Neuronal stem cell (in vitro differentiated cells): ENCODE data around the gene NPC1L1.

Source experiments
- DNase-seq: peaks from one replicate; pipeline ENCODE4 v3.0.0-alpha.2; 2013; ENCODE audit warnings: low spot score
- H2AFZ ChIP-seq: one replicate; pipeline ENCODE4 v1.6.1; 2013; ENCODE audit warnings: mild to moderate bottlenecking, low read length, inconsistent platforms
- H2AK5ac ChIP-seq: 2 replicates; pipeline ENCODE4 v1.6.1; 2013; ENCODE audit warnings: low read depth, mild to moderate bottlenecking, inconsistent platforms, low read length, moderate library complexity, mixed read lengths
- H2BK120ac ChIP-seq: 2 replicates; pipeline ENCODE4 v1.6.1; 2013; ENCODE audit warnings: low read depth, mild to moderate bottlenecking, inconsistent platforms, low read length, moderate library complexity, mixed read lengths
- H2BK12ac ChIP-seq: one replicate; pipeline ENCODE4 v1.6.1; 2013; ENCODE audit warnings: low read length, inconsistent platforms
- H2BK15ac ChIP-seq: 2 replicates; pipeline ENCODE4 v1.6.1; 2013; ENCODE audit warnings: mild to moderate bottlenecking, low read length, inconsistent platforms, mixed read lengths
- H2BK5ac ChIP-seq: one replicate; pipeline ENCODE4 v1.6.1; 2013; ENCODE audit warnings: inconsistent platforms, mild to moderate bottlenecking, low read length, moderate library complexity
- H3K14ac ChIP-seq: one replicate; pipeline ENCODE4 v1.6.1; 2013; ENCODE audit warnings: low read length, inconsistent platforms
- H3K18ac ChIP-seq: 2 replicates; pipeline ENCODE4 v1.6.1; 2013; ENCODE audit warnings: low read length, inconsistent platforms
- H3K23ac ChIP-seq: 2 replicates; pipeline ENCODE4 v1.6.1; 2013; ENCODE audit warnings: low read depth, mild to moderate bottlenecking, mixed read lengths, low read length, inconsistent platforms; ENCODE audit not compliant: poor library complexity
- H3K27ac ChIP-seq: replicated peaks from 3 replicates; pipeline ENCODE4 v1.5.1; 2013; ENCODE audit warnings: low read length, inconsistent platforms
- H3K27me3 ChIP-seq, 3 experiments: 2 replicates each; pipeline ENCODE4 v1.6.1; 2013; ENCODE audit warnings: low read length in 3 of 3, mild to moderate bottlenecking in 2 of 3, inconsistent platforms in 1 of 3, low read depth in 1 of 3, mixed read lengths in 1 of 3, moderate library complexity in 1 of 3; ENCODE audit not compliant: control insufficient read depth in 3 of 3, insufficient read depth in 3 of 3
- H3K36me3 ChIP-seq, 2 donors: replicated peaks in 1 of 2; 2 replicates each; pipeline ENCODE4 v1.6.1; 2013; ENCODE audit warnings: low read length in 2 of 2; ENCODE audit not compliant: control insufficient read depth in 2 of 2, insufficient read depth in 2 of 2
- H3K4ac ChIP-seq: 2 replicates; pipeline ENCODE4 v1.6.1; 2013; ENCODE audit warnings: inconsistent platforms, mild to moderate bottlenecking, low read length, moderate library complexity
- H3K4me1 ChIP-seq, 2 donors: 1 replicate in 1 of 2; 2 replicates in 1 of 2; pipeline ENCODE4 v1.6.1; 2013; ENCODE audit warnings: low read length in 2 of 2, low read depth in 1 of 2; ENCODE audit not compliant: control insufficient read depth in 2 of 2, insufficient read depth in 1 of 2
- H3K4me2 ChIP-seq: one replicate; pipeline ENCODE4 v1.6.1; 2013; ENCODE audit warnings: mild to moderate bottlenecking, low read length, inconsistent platforms; ENCODE audit not compliant: insufficient read depth, poor library complexity, severe bottlenecking
- H3K4me3 ChIP-seq, 2 donors: 2 replicates each; pipeline ENCODE4 v1.5.1; 2013; ENCODE audit warnings: low read length in 2 of 2, mild to moderate bottlenecking in 2 of 2, inconsistent platforms in 1 of 2, moderate library complexity in 1 of 2
- H3K79me1 ChIP-seq: one replicate; pipeline ENCODE4 v1.6.1; 2013; ENCODE audit warnings: low read depth, mild to moderate bottlenecking, inconsistent platforms, low read length, moderate library complexity
- H3K9ac ChIP-seq: one replicate; pipeline ENCODE4 v1.6.1; 2013; ENCODE audit warnings: mild to moderate bottlenecking, low read depth, low read length, inconsistent platforms; ENCODE audit not compliant: poor library complexity
- H3K9me3 ChIP-seq, 2 donors: replicated peaks in 1 of 2; 2 replicates each; pipeline versions ENCODE3 to v1.6.1; 2013; ENCODE audit warnings: low read length in 2 of 2, mild to moderate bottlenecking in 2 of 2, inconsistent platforms in 1 of 2, low read depth in 1 of 2, mixed read lengths in 1 of 2, moderate library complexity in 1 of 2; ENCODE audit not compliant: control insufficient read depth in 2 of 2, insufficient read depth in 1 of 2
- H4K8ac ChIP-seq: one replicate; pipeline ENCODE4 v1.6.1; 2013; ENCODE audit warnings: low read depth, mild to moderate bottlenecking, inconsistent platforms, low read length, moderate library complexity
- H4K91ac ChIP-seq: one replicate; pipeline ENCODE4 v1.6.1; 2013; ENCODE audit warnings: low read length, low read depth, mild to moderate bottlenecking, inconsistent platforms; ENCODE audit not compliant: poor library complexity
- WGBS, 2 donors: extraction: QIAGEN DNeasy Blood & Tissue Kit; methylation state at CpG; one replicate each; pipeline ENCODE4 v1.1.7; 2013; ENCODE audit warnings: missing lambda C conversion rate in 2 of 2, mixed read lengths in 1 of 2; ENCODE audit not compliant: insufficient read length in 2 of 2, insufficient replicate concordance in 1 of 2; ENCODE audit errors: extremely low coverage in 2 of 2; 5-methylcytosine and 5-hydroxymethylcytosine counted together

Gene NPC1L1

DNA sequence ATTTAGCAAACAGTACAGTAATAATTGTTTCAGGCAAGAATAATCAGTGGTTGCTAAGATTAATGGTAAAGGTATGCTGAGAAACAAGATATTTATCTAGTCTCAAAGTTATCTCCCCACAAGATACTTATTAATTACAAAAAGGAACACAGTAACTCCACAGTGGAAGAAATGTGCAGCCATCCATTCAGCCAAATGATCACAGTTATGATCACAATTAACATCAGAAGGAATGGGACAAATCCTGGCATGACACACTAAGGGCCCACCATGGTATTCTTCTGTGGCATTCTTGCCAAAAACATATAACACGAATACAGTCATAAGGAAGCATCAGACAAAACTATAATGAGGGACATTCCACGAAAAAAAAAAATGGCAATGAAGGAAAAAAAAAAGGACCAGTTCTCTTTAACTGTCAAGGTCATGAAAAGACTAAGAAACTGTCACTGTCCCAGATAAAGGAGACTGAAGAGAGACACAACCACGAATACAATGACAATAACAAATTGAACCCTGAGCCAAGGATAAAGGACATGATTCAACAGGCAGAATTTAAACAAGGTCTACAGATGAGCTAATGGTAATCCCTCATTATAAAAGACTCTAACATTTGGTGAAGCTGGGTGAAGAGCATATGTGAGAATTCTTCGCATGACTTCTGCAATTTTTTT lies 71.5 kb downstream of the NPC1L1 start:
- Histone ChIP-seq H3K9me3 (no peaks in the 10 kb centered on the region), H3K27me3 (no peaks in the 10 kb centered on the region), H2AK5ac (no peak overlapping the region), H3K4me3 (no peak overlapping the region), H3K4ac (no peak overlapping the region), H3K27ac (no peak overlapping the region), H4K91ac (no peak overlapping the region), H2BK12ac (no peak overlapping the region), H2BK5ac (no peak overlapping the region), H3K79me1 (no peaks in the 10 kb centered on the region), H3K9ac (no peak overlapping the region), H2BK120ac (no peak overlapping the region), H2AFZ (no peak overlapping the region), H4K8ac (no peak overlapping the region), H3K14ac (no peak overlapping the region), H2BK15ac (no peak overlapping the region), H3K18ac (no peak overlapping the region), H3K4me1 (peaks cover 0 to 8% of the 10 kb centered on the region in 2 donors), H3K4me2 (no peak overlapping the region), H3K23ac (no peak overlapping the region), H3K36me3 (peaks cover 17 to 96% of the 10 kb centered on the region in 2 donors)
- WGBS, 2 donors = no CpG with 5 or more reads among the region's 4 CpGs
- no peak for DNase-seq

GRCh38 chr7:44467217-44467548 lies 73.9 kb downstream of the NPC1L1 start:
- no peak overlapping the region for H3K18ac ChIP-seq
- H3K4me2 ChIP-seq = no peak overlapping the region
- no peak overlapping the region for H4K8ac ChIP-seq
- H3K4me3 ChIP-seq = no peak overlapping the region
- no CpG with 5 or more reads among the region's 4 CpGs for WGBS, 2 donors
- H3K79me1 ChIP-seq = peaks cover 2% of the 10 kb centered on the region
- no peak overlapping the region for H3K23ac ChIP-seq
- no peak overlapping the region for H2BK120ac ChIP-seq
- H3K9me3 ChIP-seq = no peaks in the 10 kb centered on the region
- no peak overlapping the region for H3K9ac ChIP-seq
- H2BK12ac ChIP-seq = no peak overlapping the region
- H4K91ac ChIP-seq = no peak overlapping the region
- H3K27ac ChIP-seq = no peak overlapping the region
- H3K14ac ChIP-seq = no peak overlapping the region
- no peak for DNase-seq
- peaks cover 0 to 8% of the 10 kb centered on the region in 2 donors for H3K4me1 ChIP-seq
- no peak overlapping the region for H2BK15ac ChIP-seq
- no peaks in the 10 kb centered on the region for H3K27me3 ChIP-seq
- H3K36me3 ChIP-seq = peaks cover 15 to 85% of the 10 kb centered on the region in 2 donors
- H3K4ac ChIP-seq = no peak overlapping the region
- no peak overlapping the region for H2AFZ ChIP-seq
- no peak overlapping the region for H2BK5ac ChIP-seq
- no peak overlapping the region for H2AK5ac ChIP-seq

DNA sequence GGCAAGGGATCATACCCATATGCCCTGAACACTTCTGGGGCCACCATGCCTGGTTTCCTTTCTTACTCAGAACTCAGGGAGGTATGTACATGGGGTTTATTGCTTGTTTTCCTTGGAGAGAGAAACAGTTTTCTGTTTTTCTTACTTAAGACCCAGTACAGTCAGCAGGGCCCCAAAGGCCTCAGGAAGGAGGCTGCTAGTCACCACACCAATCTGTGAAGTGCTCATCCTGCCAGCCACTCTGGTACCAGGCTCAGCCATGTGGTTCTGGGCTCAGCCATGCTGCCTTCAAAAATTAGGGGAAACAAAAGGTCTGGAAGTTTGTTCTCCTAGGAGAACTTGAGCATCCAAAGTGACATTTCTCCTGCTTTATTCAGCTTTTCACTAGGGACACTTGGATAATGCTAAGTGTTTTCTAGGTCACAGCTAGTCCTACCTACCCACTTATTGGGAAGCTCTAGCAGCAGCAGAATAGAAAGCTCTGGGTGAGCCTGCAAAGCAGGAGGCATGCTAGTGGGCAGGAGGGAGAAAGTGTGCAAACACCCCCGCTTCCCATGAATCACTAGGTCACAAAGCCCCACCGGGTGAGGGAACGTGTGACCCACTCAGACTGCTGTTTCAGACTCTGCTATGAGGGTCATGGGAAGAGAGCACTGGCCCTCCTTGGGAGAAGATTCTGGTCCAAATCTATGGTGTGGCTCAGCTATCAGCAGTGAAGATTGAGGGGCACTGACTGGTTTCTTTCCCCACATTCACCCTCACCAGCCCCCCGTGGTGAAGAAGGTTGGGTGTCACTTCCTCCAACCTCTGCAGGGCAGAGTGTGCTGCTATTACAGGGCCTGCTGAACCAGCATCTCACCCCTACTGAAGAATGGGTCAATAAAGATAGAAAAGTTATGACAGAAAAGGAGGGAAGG lies 74.6 kb downstream of the NPC1L1 start:
- no peak for DNase-seq
- no peak overlapping the region for H4K8ac ChIP-seq
- no peak overlapping the region for H2BK15ac ChIP-seq
- no peak overlapping the region for H2BK5ac ChIP-seq
- no peak overlapping the region for H2AK5ac ChIP-seq
- WGBS, 2 donors = no CpG with 5 or more reads among the region's 4 CpGs
- no peak overlapping the region for H3K14ac ChIP-seq
- no peak overlapping the region for H3K4me2 ChIP-seq
- H2BK12ac ChIP-seq = no peak overlapping the region
- no peak overlapping the region for H3K9ac ChIP-seq
- no peaks in the 10 kb centered on the region for H3K9me3 ChIP-seq
- H3K4ac ChIP-seq = no peak overlapping the region
- H3K18ac ChIP-seq = no peak overlapping the region
- H3K4me3 ChIP-seq = no peak overlapping the region
- no peak overlapping the region for H2AFZ ChIP-seq
- no peaks in the 10 kb centered on the region for H3K27me3 ChIP-seq
- H3K27ac ChIP-seq = no peak overlapping the region
- no peak overlapping the region for H2BK120ac ChIP-seq
- peaks cover 2% of the 10 kb centered on the region for H3K79me1 ChIP-seq
- no peak overlapping the region for H3K23ac ChIP-seq
- H4K91ac ChIP-seq = no peak overlapping the region
- H3K36me3 ChIP-seq = peaks cover 12 to 84% of the 10 kb centered on the region in 2 donors
- H3K4me1 ChIP-seq = peaks cover 2 to 8% of the 10 kb centered on the region in 2 donors

DNA sequence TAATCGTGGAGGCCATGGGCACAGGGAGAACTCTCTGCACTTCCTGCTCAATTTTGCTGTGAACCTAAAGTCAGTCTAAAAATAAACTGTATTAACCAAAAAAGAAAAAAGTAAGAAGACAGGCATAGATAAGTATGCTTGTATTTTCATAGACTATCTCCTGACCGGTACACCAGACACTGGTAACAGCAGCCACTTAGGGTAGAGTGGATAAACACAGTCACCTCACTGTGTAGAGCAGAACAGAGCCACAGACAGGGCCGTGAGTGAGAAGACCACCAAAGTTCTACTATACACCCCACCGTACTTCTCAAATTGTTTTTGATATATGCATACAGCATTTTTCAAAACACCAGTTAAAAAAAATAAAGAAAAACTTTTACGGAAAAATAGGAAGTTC lies 75.6 kb downstream of the NPC1L1 start:
- Histone ChIP-seq H3K36me3 (peaks cover 12 to 80% of the 10 kb centered on the region in 2 donors), H3K23ac (no peak overlapping the region), H2AK5ac (no peak overlapping the region), H2BK15ac (no peak overlapping the region), H3K27ac (no peak overlapping the region), H3K9me3 (no peaks in the 10 kb centered on the region), H3K79me1 (peaks cover 2% of the 10 kb centered on the region), H3K18ac (no peak overlapping the region), H3K27me3 (no peaks in the 10 kb centered on the region), H3K4me1 (peaks cover 2 to 8% of the 10 kb centered on the region in 2 donors), H2BK12ac (no peak overlapping the region), H2BK5ac (no peak overlapping the region), H3K14ac (no peak overlapping the region), H3K4me3 (no peak overlapping the region), H4K8ac (no peak overlapping the region), H4K91ac (no peak overlapping the region), H2BK120ac (no peak overlapping the region), H2AFZ (no peak overlapping the region), H3K9ac (no peak overlapping the region), H3K4ac (no peak overlapping the region), H3K4me2 (no peak overlapping the region)
- no CpG with 5 or more reads among the region's 5 CpGs for WGBS, 2 donors
- no peak for DNase-seq
